Lower leg skin (tissue), 3 donors: ENCODE measurements around the gene THOC3.
"Not testable (repeated sequence)": the region's sequence is repeated elsewhere in the genome, so short reads cannot be mapped to it uniquely, and the experiment has no call there.

Experiments
- POLR2A ChIP-seq, 2 donors: fragments of 450-650 bp; IDR thresholded peaks; one replicate each; pipeline ENCODE4 v1.6.1; 2016 to 2017; ENCODE audit warnings: antibody characterized with exemption in 2 of 2, mild to moderate bottlenecking in 1 of 2, moderate library complexity in 1 of 2
- TF ChIP-seq, protein P1 (sequence below), 3 donors: fragments of 450-650 bp; IDR thresholded peaks; one replicate each; pipeline ENCODE4 v1.5.1; 2016; ENCODE audit warnings: antibody characterized with exemption in 3 of 3, mild to moderate bottlenecking in 3 of 3, moderate library complexity in 2 of 3

DNA sequence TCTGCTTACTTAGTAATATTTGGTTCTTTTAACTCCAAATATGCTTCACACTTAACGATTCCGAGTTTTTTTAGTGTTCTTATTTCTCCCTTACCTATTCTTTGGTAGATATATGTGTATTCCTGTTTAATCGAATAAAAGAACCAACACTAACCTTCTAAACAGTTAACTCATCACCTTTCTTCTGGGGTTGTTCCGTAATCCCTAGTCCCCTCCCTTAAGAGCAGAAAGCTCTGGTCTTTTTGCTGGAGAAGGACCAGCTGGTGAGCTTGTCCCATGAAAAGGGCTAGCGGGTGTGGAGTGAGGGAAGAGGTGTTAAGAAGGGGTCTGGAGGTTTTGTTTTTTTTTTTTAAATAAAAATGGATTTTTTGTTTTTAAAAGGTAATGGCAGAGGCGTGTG, 266 bp upstream of the THOC3 start:
- TF ChIP-seq, protein P1, sequence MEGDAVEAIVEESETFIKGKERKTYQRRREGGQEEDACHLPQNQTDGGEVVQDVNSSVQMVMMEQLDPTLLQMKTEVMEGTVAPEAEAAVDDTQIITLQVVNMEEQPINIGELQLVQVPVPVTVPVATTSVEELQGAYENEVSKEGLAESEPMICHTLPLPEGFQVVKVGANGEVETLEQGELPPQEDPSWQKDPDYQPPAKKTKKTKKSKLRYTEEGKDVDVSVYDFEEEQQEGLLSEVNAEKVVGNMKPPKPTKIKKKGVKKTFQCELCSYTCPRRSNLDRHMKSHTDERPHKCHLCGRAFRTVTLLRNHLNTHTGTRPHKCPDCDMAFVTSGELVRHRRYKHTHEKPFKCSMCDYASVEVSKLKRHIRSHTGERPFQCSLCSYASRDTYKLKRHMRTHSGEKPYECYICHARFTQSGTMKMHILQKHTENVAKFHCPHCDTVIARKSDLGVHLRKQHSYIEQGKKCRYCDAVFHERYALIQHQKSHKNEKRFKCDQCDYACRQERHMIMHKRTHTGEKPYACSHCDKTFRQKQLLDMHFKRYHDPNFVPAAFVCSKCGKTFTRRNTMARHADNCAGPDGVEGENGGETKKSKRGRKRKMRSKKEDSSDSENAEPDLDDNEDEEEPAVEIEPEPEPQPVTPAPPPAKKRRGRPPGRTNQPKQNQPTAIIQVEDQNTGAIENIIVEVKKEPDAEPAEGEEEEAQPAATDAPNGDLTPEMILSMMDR (IDR thresholded peaks at IDR 0.05): not testable (repeated sequence)
- TF ChIP-seq POLR2A (IDR thresholded peaks at IDR 0.05): not testable (repeated sequence)
